ENCODE data around the gene DDX49. TPM values are rescaled to one million over a fixed set of nuclear protein-coding genes. Genes with fewer than 3 reads are reported as not detected.
A peak's percentile ranks its signal among the peaks of the same experiment; 100 is the strongest.
"Not testable (repeated sequence)": the region's sequence is repeated elsewhere in the genome, so short reads cannot be mapped to it uniquely, and the experiment has no call there.

DDX49 gene
- total and polyA plus RNA-seq, 9 of the 15 experiments (the other 6 are each of a cell fraction or from before 2014, with no cell fraction given): 1.1 to 113 (median 45.7) TPM

DNA sequence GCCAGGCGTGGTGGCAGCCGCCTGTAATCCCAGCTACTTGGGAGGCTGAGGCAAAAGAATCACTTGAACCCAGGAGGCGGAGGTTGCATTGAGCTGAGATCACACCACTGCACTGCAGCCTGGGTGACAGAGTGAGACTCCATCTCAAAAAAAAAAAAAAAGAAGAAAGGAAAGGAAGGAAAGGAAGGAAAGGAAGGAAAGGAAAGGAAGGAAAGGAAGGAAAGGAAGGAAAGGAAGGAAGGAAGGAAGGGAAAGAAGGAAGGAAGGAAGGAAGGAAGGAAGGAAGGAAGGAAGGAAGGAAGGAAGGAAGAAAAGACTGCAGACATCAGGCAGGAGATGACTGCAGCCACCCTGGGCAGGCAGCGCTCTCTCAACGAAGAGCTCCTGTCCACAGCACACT is 17.0 kb upstream of the DDX49 start:
- CTCF ChIA-PET (ENCODE audit: low intra/inter-chr PET ratio); H3K27me3 ChIP-seq (ENCODE audit: control insufficient read depth in 2 of 2, insufficient read depth in 2 of 2, low read length in 2 of 2); ATAC-seq; FAIRE-seq; H3K4me3 ChIP-seq; DNase-seq (ENCODE audit: extremely low read depth in 1 of 4, low spot score in 3 of 4); H3K27ac ChIP-seq (ENCODE audit: extremely low read depth, low read depth, low read length); H3K79me2 ChIP-seq (ENCODE audit: control insufficient read depth, insufficient read depth, low read length); BruUV-seq (replicated peaks); intact Hi-C loops (cut with micrococcal nuclease); H2AFZ ChIP-seq (ENCODE audit: low read depth, low read length); in situ Hi-C loops (cut with MboI); H3K9me3 ChIP-seq (replicated peaks; ENCODE audit: control insufficient read depth, insufficient read depth, low read depth, low read length); H3K9me1 ChIP-seq (ENCODE audit: control insufficient read depth, insufficient read depth, low read length); H3K4me2 ChIP-seq (ENCODE audit: insufficient read depth, low read length); H3K9ac ChIP-seq (ENCODE audit: insufficient read depth in 1 of 2, low read depth in 2 of 2, low read length in 2 of 2): not testable (repeated sequence)
- POLR2A ChIA-PET: interaction anchor here (0.8 to 1.4 kb wide), 3 partner anchors 11 to 341 kb away, joined by 3 to 5 read pairs (median 3); no protein-coding TSS in a partner anchor
- H4K20me1 ChIP-seq (replicated peaks; ENCODE audit: control insufficient read depth, insufficient read depth, low read length): peaks cover 14% of the 10 kb centered on the region
- peaks cover 64% of the 10 kb centered on the region; the same call in 2 of the 3 replicates for H3K36me3 ChIP-seq (ENCODE audit: control insufficient read depth, insufficient read depth, low read length)
- 92% methylated on average over 4 of the region's 5 CpGs for WGBS (ENCODE audit: insufficient coverage, low coverage, missing lambda C conversion rate)
- peaks cover 12 to 66% of the 10 kb centered on the region in 2 experiments for H3K4me1 ChIP-seq (replicated peaks in 1 of 2; ENCODE audit: control insufficient read depth in 2 of 2, insufficient read depth in 2 of 2, low read length in 2 of 2)

DNA sequence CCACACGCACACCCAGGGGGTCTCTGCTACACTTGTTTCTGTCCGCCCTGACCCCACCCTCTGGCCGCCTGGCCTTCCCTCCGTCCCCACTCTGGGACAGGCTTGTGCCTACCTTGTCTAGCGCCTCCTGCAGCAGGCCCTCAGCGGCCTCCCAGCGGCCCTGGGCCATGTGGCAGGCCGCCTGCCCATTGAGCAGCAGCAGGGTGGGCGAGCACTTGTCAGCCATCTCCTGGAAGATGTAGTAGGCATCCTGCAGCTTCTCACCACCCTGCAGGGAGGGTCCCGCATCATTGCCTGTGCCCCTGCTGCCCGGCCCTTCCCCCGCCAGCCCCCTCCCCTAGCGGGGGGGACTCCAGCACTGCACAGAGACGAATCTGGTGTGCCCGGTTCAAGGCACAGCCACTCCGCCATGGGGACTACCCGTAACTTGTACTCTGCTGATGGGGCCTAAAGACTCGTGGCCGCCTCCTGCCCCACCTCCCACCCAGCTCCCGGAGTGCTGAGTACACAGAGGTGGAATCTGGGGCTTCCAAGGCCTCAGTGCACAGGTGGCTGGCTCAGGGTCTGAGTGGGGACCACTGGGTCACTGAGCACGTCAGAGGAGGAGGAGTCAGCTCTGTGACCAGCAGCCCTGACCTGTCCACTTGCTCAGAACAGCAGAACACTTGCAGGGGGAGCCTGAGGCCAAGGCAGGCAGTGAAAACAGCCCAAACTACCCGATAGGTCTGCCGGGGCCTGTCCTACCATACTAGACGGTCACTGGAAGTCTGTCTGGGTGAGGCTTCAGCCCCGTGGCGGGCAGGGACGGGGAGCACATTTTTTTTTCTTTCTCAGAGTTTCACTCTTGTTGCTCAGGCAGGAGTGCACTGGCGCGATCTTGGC is 16.1 kb upstream of the DDX49 start:
- no TSS peak for BruUV-seq (replicated peaks)
- H3K27ac ChIP-seq (ENCODE audit: extremely low read depth, low read depth, low read length): no peak overlapping the region
- peak; percentile 10; the same call in 2 of the 3 replicates for ATAC-seq
- no peak overlapping the region for H2AFZ ChIP-seq (ENCODE audit: low read depth, low read length)
- H3K9ac ChIP-seq (ENCODE audit: insufficient read depth in 1 of 2, low read depth in 2 of 2, low read length in 2 of 2): peak overlapping the region in 1 of 2 experiments; percentile 2; a peak in 1 of 4 replicates
- H3K79me2 ChIP-seq (ENCODE audit: control insufficient read depth, insufficient read depth, low read length): no peaks in the 10 kb centered on the region
- no peaks in the 10 kb centered on the region for H3K9me3 ChIP-seq (replicated peaks; ENCODE audit: control insufficient read depth, insufficient read depth, low read depth, low read length)
- ChIA-PET CTCF (ENCODE audit: low intra/inter-chr PET ratio) (no interaction called here), POLR2A (interaction anchor here (0.5 to 1.4 kb wide), 4 partner anchors 10 to 342 kb away, joined by 3 to 5 read pairs (median 3); no protein-coding TSS in a partner anchor)
- H3K36me3 ChIP-seq (ENCODE audit: control insufficient read depth, insufficient read depth, low read length): peaks cover 69% of the 10 kb centered on the region; the same call in 2 of the 3 replicates
- H3K4me2 ChIP-seq (ENCODE audit: insufficient read depth, low read length): no peak overlapping the region
- WGBS (ENCODE audit: insufficient coverage, low coverage, missing lambda C conversion rate): 87% methylated on average over 25 of the region's 29 CpGs
- peaks cover 13% of the 10 kb centered on the region; the same call in 1 of the 2 replicates for H4K20me1 ChIP-seq (replicated peaks; ENCODE audit: control insufficient read depth, insufficient read depth, low read length)
- DNase-seq (ENCODE audit: extremely low read depth in 1 of 4, low spot score in 3 of 4): no peak
- no peaks in the 10 kb centered on the region for H3K27me3 ChIP-seq (ENCODE audit: control insufficient read depth in 2 of 2, insufficient read depth in 2 of 2, low read length in 2 of 2)
- H3K4me1 ChIP-seq (replicated peaks in 1 of 2; ENCODE audit: control insufficient read depth in 2 of 2, insufficient read depth in 2 of 2, low read length in 2 of 2): peaks cover 5 to 59% of the 10 kb centered on the region in 2 experiments
- in situ Hi-C loops (cut with MboI): no loop called here
- peaks cover 3% of the 10 kb centered on the region for H3K9me1 ChIP-seq (ENCODE audit: control insufficient read depth, insufficient read depth, low read length)
- intact Hi-C loops (cut with micrococcal nuclease): no loop called here
- no peak overlapping the region for H3K4me3 ChIP-seq
- FAIRE-seq: no peak
- TF ChIP-seq, protein P1, sequence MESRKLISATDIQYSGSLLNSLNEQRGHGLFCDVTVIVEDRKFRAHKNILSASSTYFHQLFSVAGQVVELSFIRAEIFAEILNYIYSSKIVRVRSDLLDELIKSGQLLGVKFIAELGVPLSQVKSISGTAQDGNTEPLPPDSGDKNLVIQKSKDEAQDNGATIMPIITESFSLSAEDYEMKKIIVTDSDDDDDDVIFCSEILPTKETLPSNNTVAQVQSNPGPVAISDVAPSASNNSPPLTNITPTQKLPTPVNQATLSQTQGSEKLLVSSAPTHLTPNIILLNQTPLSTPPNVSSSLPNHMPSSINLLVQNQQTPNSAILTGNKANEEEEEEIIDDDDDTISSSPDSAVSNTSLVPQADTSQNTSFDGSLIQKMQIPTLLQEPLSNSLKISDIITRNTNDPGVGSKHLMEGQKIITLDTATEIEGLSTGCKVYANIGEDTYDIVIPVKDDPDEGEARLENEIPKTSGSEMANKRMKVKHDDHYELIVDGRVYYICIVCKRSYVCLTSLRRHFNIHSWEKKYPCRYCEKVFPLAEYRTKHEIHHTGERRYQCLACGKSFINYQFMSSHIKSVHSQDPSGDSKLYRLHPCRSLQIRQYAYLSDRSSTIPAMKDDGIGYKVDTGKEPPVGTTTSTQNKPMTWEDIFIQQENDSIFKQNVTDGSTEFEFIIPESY (CRISPR knock-in tag; IDR thresholded peaks at IDR 0.05): peak; percentile 100
- TF ChIP-seq NFIC (IDR thresholded peaks at IDR 0.05) (0 out of 2 replicates have a peak, but pooled peaks have one; percentile 11), OTX1 (CRISPR knock-in tag; IDR thresholded peaks at IDR 0.05) (no peak)
- TF ChIP-seq, protein P2, sequence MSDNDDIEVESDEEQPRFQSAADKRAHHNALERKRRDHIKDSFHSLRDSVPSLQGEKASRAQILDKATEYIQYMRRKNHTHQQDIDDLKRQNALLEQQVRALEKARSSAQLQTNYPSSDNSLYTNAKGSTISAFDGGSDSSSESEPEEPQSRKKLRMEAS (CRISPR knock-in tag; IDR thresholded peaks at IDR 0.05): peak; percentile 54; the same call in 1 of the 2 replicates
- TF ChIP-seq, protein P3, sequence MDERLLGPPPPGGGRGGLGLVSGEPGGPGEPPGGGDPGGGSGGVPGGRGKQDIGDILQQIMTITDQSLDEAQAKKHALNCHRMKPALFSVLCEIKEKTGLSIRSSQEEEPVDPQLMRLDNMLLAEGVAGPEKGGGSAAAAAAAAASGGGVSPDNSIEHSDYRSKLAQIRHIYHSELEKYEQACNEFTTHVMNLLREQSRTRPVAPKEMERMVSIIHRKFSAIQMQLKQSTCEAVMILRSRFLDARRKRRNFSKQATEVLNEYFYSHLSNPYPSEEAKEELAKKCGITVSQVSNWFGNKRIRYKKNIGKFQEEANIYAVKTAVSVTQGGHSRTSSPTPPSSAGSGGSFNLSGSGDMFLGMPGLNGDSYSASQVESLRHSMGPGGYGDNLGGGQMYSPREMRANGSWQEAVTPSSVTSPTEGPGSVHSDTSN (CRISPR knock-in tag; IDR thresholded peaks at IDR 0.05; ENCODE audit: low read depth): no peak
- TF ChIP-seq, protein P3 (tag; conservative IDR thresholded peaks at IDR 0.05; ENCODE audit: low read depth): no peak

Measured in K562 (cell line).